Lung (tissue), 12 donors: Measurements from ENCODE around the gene RNF17. TPM values are rescaled to one million over a fixed set of nuclear protein-coding genes. Genes with fewer than 3 reads are reported as not detected.

ENCODE experiments used
- ATAC-seq: fragments of 200-7000 bp; cut with Tn5 transposase; one replicate; pipeline ENCODE4 v1.9.1; 2020; ENCODE audit warnings: moderate number of reproducible peaks; ENCODE audit not compliant: insufficient read depth, low FRiP score
- DNase-seq, 3 donors: peaks; one replicate each; pipeline ENCODE4 v3.0.0-alpha.2; 2013 to 2017
- H3K27ac ChIP-seq, 2 donors: one replicate each; pipeline ENCODE4 v1.5.1; 2013; ENCODE audit warnings: mild to moderate bottlenecking in 2 of 2, moderate library complexity in 2 of 2, control low read depth in 1 of 2, inconsistent platforms in 1 of 2, low read depth in 1 of 2, low read length in 1 of 2
- H3K27me3 ChIP-seq, 3 donors: one replicate each; pipeline ENCODE4 v1.5.1; 2013; ENCODE audit warnings: low read length in 2 of 3; ENCODE audit not compliant: control insufficient read depth in 3 of 3, insufficient read depth in 3 of 3
- H3K36me3 ChIP-seq, 4 donors: one replicate each; pipeline ENCODE4 v1.5.1; 2013; ENCODE audit warnings: low read length in 4 of 4, mild to moderate bottlenecking in 1 of 4, moderate library complexity in 1 of 4; ENCODE audit not compliant: control insufficient read depth in 4 of 4, insufficient read depth in 4 of 4
- H3K4me1 ChIP-seq, 5 donors: one replicate each; pipeline ENCODE4 v1.5.1; 2013; ENCODE audit warnings: low read length in 5 of 5, mild to moderate bottlenecking in 2 of 5, moderate library complexity in 1 of 5; ENCODE audit not compliant: control insufficient read depth in 5 of 5, insufficient read depth in 5 of 5
- H3K4me3 ChIP-seq: one replicate; pipeline ENCODE4 v1.5.1; 2013; ENCODE audit warnings: mild to moderate bottlenecking, control low read depth, moderate library complexity
- H3K9ac ChIP-seq, 2 donors: one replicate each; pipeline ENCODE4 v1.5.1; 2013; ENCODE audit warnings: low read length in 2 of 2, control low read depth in 1 of 2; ENCODE audit not compliant: insufficient read depth in 1 of 2
- H3K9me3 ChIP-seq, 4 donors: one replicate each; pipeline ENCODE4 v1.5.1; 2013; ENCODE audit warnings: low read length in 3 of 4, mild to moderate bottlenecking in 1 of 4, moderate library complexity in 1 of 4; ENCODE audit not compliant: control insufficient read depth in 4 of 4, insufficient read depth in 3 of 4
- WGBS, 2 donors: extraction: QIAGEN DNeasy Blood & Tissue Kit; methylation state at CpG; one replicate each; pipeline ENCODE4 v1.1.7; 2013; 5-methylcytosine and 5-hydroxymethylcytosine counted together
- polyA plus RNA-seq, 2 donors: library from polyadenylated mRNA; stranded (reverse); fragments of 200-250 nt; gene quantifications; one replicate each; pipeline ENCODE4 v1.2.1, GENCODE V29; 2013
- total RNA-seq, 2 donors: library from RNA; depleted of rRNA in 1 of 2; stranded (reverse); fragments of >200 nt in 1 of 2; gene quantifications; one replicate each; pipeline ENCODE4 v1.2.1, GENCODE V29; 2014 to 2021
- TF ChIP-seq, protein P1 (sequence below): IDR thresholded peaks from 2 replicates; pipeline ENCODE4 v1.5.1; 2012; ENCODE audit warnings: mild to moderate bottlenecking; ENCODE audit errors: control extremely low read depth, extremely low read depth
- donor health status: control.
- donor health status: control.
- donor health status: Bipolar disorder and iron deficiency.
- donor health status: healthy.
- donor health status: DM: yes; HTN: yes; CAD: no.

RNF17 gene
- total and polyA plus RNA-seq, 4 donors: 0.07 to 0.09 TPM; not detected in 2

DNA sequence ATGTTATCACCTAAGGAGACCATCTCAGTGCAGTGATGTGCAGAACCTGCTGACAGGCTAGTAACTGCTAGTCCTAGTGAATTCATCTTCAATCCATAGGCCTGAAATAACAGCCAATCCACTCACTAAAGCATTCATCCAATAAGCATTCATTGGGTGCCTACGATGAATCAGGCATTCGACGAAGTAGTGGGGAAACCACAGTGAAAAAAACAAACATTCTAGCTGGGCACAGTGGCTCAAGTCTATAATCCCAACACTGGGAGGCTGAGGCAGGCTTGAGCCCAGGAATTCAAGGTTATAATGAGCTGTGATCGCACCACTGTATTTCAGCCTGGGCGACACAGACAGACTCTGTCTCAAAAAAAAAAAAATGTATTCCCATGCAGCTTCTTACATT, 135.6 kb downstream of the RNF17 start:
- Histone ChIP-seq H3K4me1 (no peaks in the 10 kb centered on the region), H3K36me3 (peaks cover 4 to 17% (median 11%) of the 10 kb centered on the region in 4 donors), H3K27me3 (no peaks in the 10 kb centered on the region), H3K9ac (no peak overlapping the region), H3K27ac (no peak overlapping the region), H3K9me3 (no peaks in the 10 kb centered on the region), H3K4me3 (no peak overlapping the region)
- DNase-seq (no peak), ATAC-seq (no peak)
- WGBS, 2 donors: 95 to 96% methylated on average over 5 of the region's 5 CpGs
- TF ChIP-seq, protein P1, sequence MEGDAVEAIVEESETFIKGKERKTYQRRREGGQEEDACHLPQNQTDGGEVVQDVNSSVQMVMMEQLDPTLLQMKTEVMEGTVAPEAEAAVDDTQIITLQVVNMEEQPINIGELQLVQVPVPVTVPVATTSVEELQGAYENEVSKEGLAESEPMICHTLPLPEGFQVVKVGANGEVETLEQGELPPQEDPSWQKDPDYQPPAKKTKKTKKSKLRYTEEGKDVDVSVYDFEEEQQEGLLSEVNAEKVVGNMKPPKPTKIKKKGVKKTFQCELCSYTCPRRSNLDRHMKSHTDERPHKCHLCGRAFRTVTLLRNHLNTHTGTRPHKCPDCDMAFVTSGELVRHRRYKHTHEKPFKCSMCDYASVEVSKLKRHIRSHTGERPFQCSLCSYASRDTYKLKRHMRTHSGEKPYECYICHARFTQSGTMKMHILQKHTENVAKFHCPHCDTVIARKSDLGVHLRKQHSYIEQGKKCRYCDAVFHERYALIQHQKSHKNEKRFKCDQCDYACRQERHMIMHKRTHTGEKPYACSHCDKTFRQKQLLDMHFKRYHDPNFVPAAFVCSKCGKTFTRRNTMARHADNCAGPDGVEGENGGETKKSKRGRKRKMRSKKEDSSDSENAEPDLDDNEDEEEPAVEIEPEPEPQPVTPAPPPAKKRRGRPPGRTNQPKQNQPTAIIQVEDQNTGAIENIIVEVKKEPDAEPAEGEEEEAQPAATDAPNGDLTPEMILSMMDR: no peak

DNA sequence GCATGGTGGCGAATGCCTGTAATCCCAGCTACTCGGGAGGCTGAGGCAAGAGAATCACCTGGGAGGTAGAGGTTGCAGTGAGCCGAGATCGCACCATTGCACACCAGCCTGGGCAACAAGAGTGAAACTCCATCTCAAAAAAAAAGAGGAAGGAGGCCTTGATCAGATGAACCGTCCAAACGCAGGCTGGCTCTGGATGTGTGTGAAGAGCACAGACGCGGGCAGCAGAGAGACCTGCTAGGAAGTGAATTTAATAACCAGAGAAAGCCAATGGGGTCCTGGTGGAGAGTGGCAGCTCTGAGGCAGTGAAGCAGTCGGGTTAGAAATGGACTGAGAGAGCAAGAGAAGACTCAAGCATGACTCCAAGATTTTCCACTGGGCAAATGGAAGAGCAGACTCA, 136.5 kb downstream of the RNF17 start:
- Histone ChIP-seq H3K27me3 (no peaks in the 10 kb centered on the region), H3K27ac (no peak overlapping the region), H3K36me3 (peaks cover 7 to 20% (median 12%) of the 10 kb centered on the region in 4 donors), H3K9me3 (no peaks in the 10 kb centered on the region), H3K4me1 (no peaks in the 10 kb centered on the region), H3K4me3 (no peak overlapping the region), H3K9ac (no peak overlapping the region)
- ATAC-seq (no peak), DNase-seq (no peak)
- TF ChIP-seq, protein P1: no peak
- 83 to 89% methylated on average over 9 of the region's 9 CpGs for WGBS, 2 donors

DNA sequence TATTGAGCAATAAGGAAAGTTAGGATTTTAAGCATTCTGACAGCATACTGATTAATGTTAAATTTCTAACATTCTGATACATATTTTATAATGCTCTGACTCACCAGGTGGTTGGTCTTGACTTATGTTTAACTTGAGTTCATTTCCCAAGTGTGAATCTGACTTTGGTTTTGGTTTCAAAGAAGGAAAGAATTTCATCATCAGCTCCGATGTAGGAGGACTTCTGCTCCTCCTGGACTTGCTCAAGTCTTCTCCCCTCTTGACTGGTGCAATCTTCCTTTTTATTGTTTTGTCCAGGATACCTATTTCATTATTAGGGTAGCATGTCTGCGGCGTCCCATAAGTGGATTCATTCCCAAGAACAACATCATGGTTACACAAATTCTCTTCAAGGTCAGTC, 141.3 kb downstream of the RNF17 start:
- 39 to 76% methylated on average over 3 of the region's 3 CpGs for WGBS, 2 donors
- Histone ChIP-seq H3K4me1 (no peaks in the 10 kb centered on the region), H3K36me3 (peaks cover 10 to 18% (median 14%) of the 10 kb centered on the region in 4 donors), H3K9ac (no peak overlapping the region), H3K27ac (no peak overlapping the region), H3K4me3 (no peak overlapping the region), H3K9me3 (peaks cover 0 to 2% (median 0%) of the 10 kb centered on the region in 4 donors), H3K27me3 (no peaks in the 10 kb centered on the region)
- TF ChIP-seq, protein P1: no peak
- no peak for ATAC-seq
- no peak for DNase-seq

DNA sequence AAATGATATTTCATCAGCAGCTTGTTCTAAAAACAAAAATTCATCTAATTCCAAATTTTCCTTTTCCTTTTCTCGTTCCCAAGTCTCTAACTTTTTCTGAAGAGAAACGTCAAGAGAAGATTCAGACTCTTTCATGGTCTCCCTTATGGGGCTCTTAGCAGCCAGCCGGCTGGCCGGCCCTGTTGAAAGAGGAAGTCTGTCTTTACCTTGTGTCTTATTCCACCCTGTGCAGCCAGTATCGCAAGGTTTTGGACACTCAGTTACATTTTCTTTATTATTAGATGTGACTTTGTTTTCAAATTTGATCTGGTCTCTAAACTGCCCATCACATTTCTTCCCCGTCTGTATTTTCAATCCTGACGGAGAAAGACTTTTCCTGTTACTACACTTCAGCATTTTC, 142.3 kb downstream of the RNF17 start:
- WGBS, 2 donors: 68 to 88% methylated on average over 7 of the region's 7 CpGs
- no peak for ATAC-seq

More for the DNA sequence above, 142.3 kb downstream of the RNF17 start:
- H3K27ac ChIP-seq: no peak overlapping the region
- peaks cover 0 to 2% (median 0%) of the 10 kb centered on the region in 4 donors for H3K9me3 ChIP-seq
- no peak for DNase-seq
- TF ChIP-seq, protein P1: no peak
- H3K9ac ChIP-seq: no peak overlapping the region
- H3K36me3 ChIP-seq: peaks cover 9 to 18% (median 15%) of the 10 kb centered on the region in 4 donors
- no peaks in the 10 kb centered on the region for H3K4me1 ChIP-seq
- no peak overlapping the region for H3K4me3 ChIP-seq
- no peaks in the 10 kb centered on the region for H3K27me3 ChIP-seq
